Ovary (tissue), 9 donors: Measurements from ENCODE around the gene PLPPR3. TPM values are rescaled to one million over a fixed set of nuclear protein-coding genes. Genes with fewer than 3 reads are reported as not detected.

Experiments
- DNase-seq, 5 donors: peaks; one replicate each; pipeline ENCODE4 v3.0.0-alpha.2; 2019 to 2020
- H3K27ac ChIP-seq, 2 donors: fragments of 200-600 bp; one replicate each; pipeline versions ENCODE4 v1.5.1 to v1.8.0; 2019 to 2022
- H3K27me3 ChIP-seq: fragments of 200-600 bp; one replicate; pipeline ENCODE4 v1.8.0; 2022
- H3K36me3 ChIP-seq: fragments of 200-600 bp; sonication (generic); one replicate; pipeline ENCODE4 v1.5.1; 2019
- H3K4me1 ChIP-seq: one replicate; pipeline ENCODE4 v1.8.1; 2013; ENCODE audit warnings: mild to moderate bottlenecking, moderate library complexity; ENCODE audit not compliant: insufficient read depth
- H3K4me3 ChIP-seq: fragments of 200-600 bp; sonication (generic); one replicate; pipeline ENCODE4 v1.5.1; 2017
- H3K9me3 ChIP-seq, 2 donors: fragments of 200-600 bp in 1 of 2; sonication (generic) in 1 of 2; one replicate each; pipeline versions ENCODE4 v1.5.1 to v1.8.1; 2013 to 2019; ENCODE audit warnings: mild to moderate bottlenecking in 1 of 2, moderate library complexity in 1 of 2
- CTCF ChIP-seq, 3 donors: fragments of 450-650 bp in 2 of 3; fragments of 200-600 bp in 1 of 3; IDR thresholded peaks; one replicate each; pipeline versions ENCODE4 v1.5.1 to v1.8.0; 2016 to 2022; ENCODE audit warnings: antibody characterized with exemption in 3 of 3, mild to moderate bottlenecking in 1 of 3
- EP300 ChIP-seq: sonication (generic); formaldehyde crosslinking; IDR thresholded peaks from one replicate; pipeline ENCODE4 v1.6.1; 2017; ENCODE audit warnings: antibody characterized with exemption
- POLR2A ChIP-seq: fragments of 450-650 bp; IDR thresholded peaks from one replicate; pipeline ENCODE4 v1.6.1; 2017; ENCODE audit warnings: antibody characterized with exemption, mild to moderate bottlenecking, moderate library complexity
- WGBS, 3 donors: extraction: QIAGEN DNeasy Blood & Tissue Kit in 1 of 3; methylation state at CpG; one replicate each; pipeline versions ENCODE4 v1.1.5 to v1.1.7; 2013 to 2017; 5-methylcytosine and 5-hydroxymethylcytosine counted together
- intact Hi-C, 4 donors: fragments of 100-400 bp; cut with DNase I; formaldehyde crosslinking; loops; one replicate each; pipeline versions ENCODE4 v1.11.0 to v1.15.1; 2022 to 2023
- polyA plus RNA-seq, 2 donors: library from polyadenylated mRNA; stranded (reverse); fragments of 200-250 nt in 1 of 2; fragments of 350-450 nt in 1 of 2; fragmentation: Illumina TruSeq in 1 of 2; extraction: RNeasy Lipid Tissue Mini Kit (QIAGEN cat#74804) in 1 of 2; gene quantifications; one replicate each; pipeline ENCODE4 v1.2.3, GENCODE V29; 2013 to 2014
- total RNA-seq, 7 donors: library from RNA; depleted of rRNA in 2 of 7; stranded (reverse); fragments of >200 nt in 2 of 7; fragmentation: NEBNext Ultra II Directional in 3 of 7; extraction: Animal tissue kit (Norgen Biotek cat#: 25700) in 3 of 7; gene quantifications; one replicate each; pipeline versions ENCODE4 v1.1.0 to v1.2.4, GENCODE V29; 2016 to 2023
- donor health status: DM: no; HTN: no; CAD: no; lungs with moderate emphysema.
- donor health status: DM: no; HTN: no; CAD: no.
- donor health status: Bipolar disorder and iron deficiency.
- donor health status: DM: yes; HTN: yes; CAD: no.
- donor health status: DM: no; HTN: no; CAD: no.
- donor health status: DM: yes; HTN: yes; CAD: no.

The PLPPR3 gene
- total and polyA plus RNA-seq, 9 donors: 0.18 to 11.4 (median 0.52) TPM; not detected in 2

GRCh38 chr19:829129-829758, 7.5 kb upstream of the PLPPR3 start:
- TF ChIP-seq EP300 (no peak), CTCF (IDR thresholded peaks at IDR 0.05) (no peak), POLR2A (no peak)
- H3K9me3 ChIP-seq: no peaks in the 10 kb centered on the region
- H3K27ac ChIP-seq: no peak overlapping the region
- H3K4me3 ChIP-seq: no peak overlapping the region
- no peak for DNase-seq
- no peaks in the 10 kb centered on the region for H3K27me3 ChIP-seq
- no peaks in the 10 kb centered on the region for H3K36me3 ChIP-seq
- WGBS, 3 donors: 42 to 63% (median 54%) methylated on average over 18 of the region's 18 CpGs
- intact Hi-C loops: no loop called here
- H3K4me1 ChIP-seq: no peaks in the 10 kb centered on the region

GRCh38 chr19:827710-828321, 6.1 kb upstream of the PLPPR3 start, which contains the start of gene AZU1:
Gene AZU1, plus strand, starts transcription at chr19:827837. Its CDS starts 10 bp downstream, at chr19:827847.
- Histone ChIP-seq H3K27ac (no peak within 1 kb of the TSS), H3K9me3 (no peaks in the 10 kb centered on the region), H3K4me3 (no peak within 1 kb of the TSS), H3K4me1 (no peaks in the 10 kb centered on the region), H3K27me3 (no peaks in the 10 kb centered on the region), H3K36me3 (no peaks in the 10 kb centered on the region)
- TF ChIP-seq CTCF (IDR thresholded peaks at IDR 0.05): no peak
- intact Hi-C loops: no loop called here
- WGBS, 3 donors: 62 to 74% (median 73%) methylated on average over 28 to 33 of the region's 33 CpGs
- peak in 1 of 5 donors; percentile 22 for DNase-seq

GRCh38 chr19:827314-827709, 5.6 kb upstream of the PLPPR3 start:
- WGBS, 3 donors: 85 to 88% (median 85%) methylated on average over 10 to 11 of the region's 11 CpGs
- no peak overlapping the region for H3K4me3 ChIP-seq
- H3K9me3 ChIP-seq: no peaks in the 10 kb centered on the region
- peak in 1 of 5 donors; percentile 18 for DNase-seq
- no peak overlapping the region for H3K27ac ChIP-seq
- H3K27me3 ChIP-seq: no peaks in the 10 kb centered on the region
- H3K36me3 ChIP-seq: no peaks in the 10 kb centered on the region
- intact Hi-C loops: no loop called here
- TF ChIP-seq POLR2A (no peak), CTCF (IDR thresholded peaks at IDR 0.05) (no peak), EP300 (no peak)
- H3K4me1 ChIP-seq: no peaks in the 10 kb centered on the region

- no peak overlapping the region for H3K27ac ChIP-seq
- H3K9me3 ChIP-seq: no peaks in the 10 kb centered on the region
- no peaks in the 10 kb centered on the region for H3K36me3 ChIP-seq
- no peak overlapping the region for H3K4me3 ChIP-seq
- intact Hi-C loops: no loop called here
- no peak for DNase-seq
- 71 to 77% (median 75%) methylated on average over 19 of the region's 19 CpGs for WGBS, 3 donors
- no peaks in the 10 kb centered on the region for H3K27me3 ChIP-seq
- no peak for TF ChIP-seq POLR2A
- TF ChIP-seq EP300: no peak
- TF ChIP-seq CTCF (IDR thresholded peaks at IDR 0.05): no peak
- H3K4me1 ChIP-seq: peaks cover 2% of the 10 kb centered on the region
Observed at GRCh38 chr19:825897-826644, 4.3 kb upstream of the PLPPR3 start.
